Neural cell (in vitro differentiated cells): Measurements from ENCODE around the gene CCDC69. TPM values are rescaled to one million over a fixed set of nuclear protein-coding genes. Genes with fewer than 3 reads are reported as not detected.

Experiments used
- H2AFZ ChIP-seq: fragments of 200-600, 300-800 bp; sonication (generic), shearing (Covaris generic); 2 replicates; pipeline ENCODE4 v1.6.0; 2014; ENCODE audit warnings: low read depth, mild to moderate bottlenecking, antibody characterized with exemption, low read length, moderate library complexity
- H3F3A ChIP-seq: fragments of 200-600 bp; shearing (Covaris generic); 2 replicates; pipeline ENCODE4 v1.6.1; 2016; ENCODE audit warnings: mild to moderate bottlenecking, moderate library complexity, mixed read lengths, antibody characterized with exemption, low read length; ENCODE audit not compliant: insufficient read depth, poor library complexity, severe bottlenecking
- H3K27ac ChIP-seq: fragments of 200-600, 300-800 bp; sonication (generic), shearing (Covaris generic); 2 replicates; pipeline ENCODE4 v1.5.1; 2014; ENCODE audit warnings: mild to moderate bottlenecking, low read length, moderate library complexity
- H3K27me3 ChIP-seq: fragments of 300-800, 200-600 bp; sonication (generic), shearing (Covaris generic); 2 replicates; pipeline ENCODE4 v1.6.0; 2014; ENCODE audit warnings: mild to moderate bottlenecking, low read depth, low read length, moderate library complexity; ENCODE audit not compliant: insufficient read depth
- H3K36me3 ChIP-seq: fragments of 300-800, 200-600 bp; sonication (generic), shearing (Covaris generic); 2 replicates; pipeline ENCODE4 v1.5.1; 2014; ENCODE audit warnings: mild to moderate bottlenecking, antibody characterized with exemption, low read length, moderate library complexity; ENCODE audit not compliant: insufficient read depth
- H3K4me2 ChIP-seq: fragments of 300-800, 200-600 bp; sonication (generic), shearing (Covaris generic); 2 replicates; pipeline ENCODE4 v1.6.0; 2014; ENCODE audit warnings: mild to moderate bottlenecking, low read length
- H3K4me3 ChIP-seq: fragments of 300-800, 200-600 bp; sonication (generic), shearing (Covaris generic); 2 replicates; pipeline ENCODE4 v1.5.1; 2014; ENCODE audit warnings: mild to moderate bottlenecking, low read length, moderate library complexity
- H3K79me2 ChIP-seq: fragments of 200-600 bp; shearing (Covaris generic); replicated peaks from 2 replicates; pipeline ENCODE4 v1.6.0; 2014; ENCODE audit warnings: mild to moderate bottlenecking, low read length, moderate library complexity; ENCODE audit not compliant: insufficient read depth
- H3K9ac ChIP-seq: fragments of 300-800, 200-600 bp; sonication (generic), shearing (Covaris generic); 2 replicates; pipeline ENCODE4 v1.6.1; 2016; ENCODE audit warnings: mild to moderate bottlenecking, low read length, mixed read lengths
- H3K9me2 ChIP-seq: fragments of 200-600 bp; shearing (Covaris generic); 2 replicates; pipeline ENCODE4 v1.6.1; 2016; ENCODE audit warnings: mild to moderate bottlenecking, low read length, mixed read lengths; ENCODE audit not compliant: insufficient read depth
- H3K9me3 ChIP-seq: fragments of 200-600, 300-800 bp; sonication (generic), shearing (Covaris generic); 2 replicates; pipeline ENCODE4 v1.6.1; 2016; ENCODE audit warnings: mild to moderate bottlenecking, mixed run types, low read length, moderate library complexity, mixed read lengths
- H4K20me1 ChIP-seq: fragments of 200-600 bp; shearing (Covaris generic); 2 replicates; pipeline ENCODE4 v1.6.1; 2016; ENCODE audit warnings: mild to moderate bottlenecking, mixed run types; ENCODE audit not compliant: insufficient read depth
- EP300 ChIP-seq: fragments of 450-650 bp; conservative IDR thresholded peaks from 2 replicates; pipeline ENCODE4 v1.6.1; 2014; ENCODE audit warnings: antibody characterized with exemption, mild to moderate bottlenecking, moderate library complexity; ENCODE audit not compliant: poor library complexity, severe bottlenecking
- EZH2 ChIP-seq: fragments of 200-600, 300-800 bp; shearing (Covaris generic), sonication (generic); IDR thresholded peaks from 2 replicates; pipeline ENCODE4 v1.6.1; 2014; ENCODE audit warnings: antibody characterized with exemption, low read length, borderline replicate concordance, mild to moderate bottlenecking; ENCODE audit not compliant: insufficient read depth, poor library complexity, severe bottlenecking
- MXI1 ChIP-seq: fragments of 450-650 bp; conservative IDR thresholded peaks from 2 replicates; pipeline ENCODE4 v1.6.1; 2014; ENCODE audit warnings: antibody characterized with exemption, mild to moderate bottlenecking; ENCODE audit not compliant: poor library complexity, severe bottlenecking
- POLR2AphosphoS5 ChIP-seq: IDR thresholded peaks from 2 replicates; pipeline ENCODE4 v1.6.1; 2012
- RAD21 ChIP-seq: fragments of 450-650 bp; conservative IDR thresholded peaks from 2 replicates; pipeline ENCODE4 v1.6.1; 2014; ENCODE audit warnings: antibody characterized with exemption, mild to moderate bottlenecking, moderate library complexity
- SMC3 ChIP-seq: fragments of 450-650 bp; conservative IDR thresholded peaks from 2 replicates; pipeline ENCODE4 v1.6.1; 2014; ENCODE audit warnings: antibody characterized with exemption, mild to moderate bottlenecking, moderate library complexity; ENCODE audit not compliant: poor library complexity
- TAF1 ChIP-seq: IDR thresholded peaks from 2 replicates; pipeline ENCODE4 v1.6.1; 2012; ENCODE audit warnings: low read depth
- polyA plus RNA-seq: library from polyadenylated mRNA; depleted of rRNA; stranded (reverse); fragments of >200 nt; gene quantifications from 2 replicates; pipeline ENCODE4 v1.2.3, GENCODE V29; 2014
- TF ChIP-seq, protein P1 (sequence below): fragments of 450-650 bp; IDR thresholded peaks from 2 replicates; pipeline ENCODE4 v1.5.1; 2014; ENCODE audit warnings: antibody characterized with exemption, mild to moderate bottlenecking, moderate library complexity; ENCODE audit not compliant: poor library complexity, severe bottlenecking
- TF ChIP-seq, protein P2 (sequence below): IDR thresholded peaks from 2 replicates; pipeline ENCODE4 v1.6.1; 2012; ENCODE audit warnings: borderline replicate concordance

CCDC69 gene
- polyA plus RNA-seq, 1 donor from 2014 or later: not detected

DNA sequence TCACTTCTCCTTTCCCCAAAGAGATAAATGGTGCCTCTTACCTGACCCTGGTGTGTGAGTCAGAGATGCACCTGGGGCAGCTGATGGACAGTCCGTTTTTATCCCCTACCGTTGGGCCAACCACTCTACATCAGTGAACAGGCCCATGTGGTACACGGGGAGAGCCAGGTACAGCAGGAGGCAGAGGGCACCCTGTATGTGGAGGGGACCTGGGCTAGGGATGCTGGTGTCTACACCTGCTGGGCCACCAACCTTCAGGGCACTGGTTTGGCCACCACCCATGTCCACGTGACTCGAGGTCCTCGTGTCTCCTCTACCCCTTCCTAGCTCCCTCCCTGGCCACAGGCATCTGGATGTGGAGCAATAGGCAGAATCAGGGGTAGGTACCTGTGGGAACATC lies 43.6 kb downstream of the CCDC69 start:
- H3K27ac ChIP-seq: no peak overlapping the region
- no peaks in the 10 kb centered on the region for H4K20me1 ChIP-seq
- H3F3A ChIP-seq: no peaks in the 10 kb centered on the region
- TF ChIP-seq EZH2 (no peak), TAF1 (no peak), SMC3 (no peak), MXI1 (no peak), EP300 (no peak), POLR2AphosphoS5 (no peak), RAD21 (no peak)
- TF ChIP-seq, protein P1, sequence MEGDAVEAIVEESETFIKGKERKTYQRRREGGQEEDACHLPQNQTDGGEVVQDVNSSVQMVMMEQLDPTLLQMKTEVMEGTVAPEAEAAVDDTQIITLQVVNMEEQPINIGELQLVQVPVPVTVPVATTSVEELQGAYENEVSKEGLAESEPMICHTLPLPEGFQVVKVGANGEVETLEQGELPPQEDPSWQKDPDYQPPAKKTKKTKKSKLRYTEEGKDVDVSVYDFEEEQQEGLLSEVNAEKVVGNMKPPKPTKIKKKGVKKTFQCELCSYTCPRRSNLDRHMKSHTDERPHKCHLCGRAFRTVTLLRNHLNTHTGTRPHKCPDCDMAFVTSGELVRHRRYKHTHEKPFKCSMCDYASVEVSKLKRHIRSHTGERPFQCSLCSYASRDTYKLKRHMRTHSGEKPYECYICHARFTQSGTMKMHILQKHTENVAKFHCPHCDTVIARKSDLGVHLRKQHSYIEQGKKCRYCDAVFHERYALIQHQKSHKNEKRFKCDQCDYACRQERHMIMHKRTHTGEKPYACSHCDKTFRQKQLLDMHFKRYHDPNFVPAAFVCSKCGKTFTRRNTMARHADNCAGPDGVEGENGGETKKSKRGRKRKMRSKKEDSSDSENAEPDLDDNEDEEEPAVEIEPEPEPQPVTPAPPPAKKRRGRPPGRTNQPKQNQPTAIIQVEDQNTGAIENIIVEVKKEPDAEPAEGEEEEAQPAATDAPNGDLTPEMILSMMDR: no peak
- TF ChIP-seq, protein P2, sequence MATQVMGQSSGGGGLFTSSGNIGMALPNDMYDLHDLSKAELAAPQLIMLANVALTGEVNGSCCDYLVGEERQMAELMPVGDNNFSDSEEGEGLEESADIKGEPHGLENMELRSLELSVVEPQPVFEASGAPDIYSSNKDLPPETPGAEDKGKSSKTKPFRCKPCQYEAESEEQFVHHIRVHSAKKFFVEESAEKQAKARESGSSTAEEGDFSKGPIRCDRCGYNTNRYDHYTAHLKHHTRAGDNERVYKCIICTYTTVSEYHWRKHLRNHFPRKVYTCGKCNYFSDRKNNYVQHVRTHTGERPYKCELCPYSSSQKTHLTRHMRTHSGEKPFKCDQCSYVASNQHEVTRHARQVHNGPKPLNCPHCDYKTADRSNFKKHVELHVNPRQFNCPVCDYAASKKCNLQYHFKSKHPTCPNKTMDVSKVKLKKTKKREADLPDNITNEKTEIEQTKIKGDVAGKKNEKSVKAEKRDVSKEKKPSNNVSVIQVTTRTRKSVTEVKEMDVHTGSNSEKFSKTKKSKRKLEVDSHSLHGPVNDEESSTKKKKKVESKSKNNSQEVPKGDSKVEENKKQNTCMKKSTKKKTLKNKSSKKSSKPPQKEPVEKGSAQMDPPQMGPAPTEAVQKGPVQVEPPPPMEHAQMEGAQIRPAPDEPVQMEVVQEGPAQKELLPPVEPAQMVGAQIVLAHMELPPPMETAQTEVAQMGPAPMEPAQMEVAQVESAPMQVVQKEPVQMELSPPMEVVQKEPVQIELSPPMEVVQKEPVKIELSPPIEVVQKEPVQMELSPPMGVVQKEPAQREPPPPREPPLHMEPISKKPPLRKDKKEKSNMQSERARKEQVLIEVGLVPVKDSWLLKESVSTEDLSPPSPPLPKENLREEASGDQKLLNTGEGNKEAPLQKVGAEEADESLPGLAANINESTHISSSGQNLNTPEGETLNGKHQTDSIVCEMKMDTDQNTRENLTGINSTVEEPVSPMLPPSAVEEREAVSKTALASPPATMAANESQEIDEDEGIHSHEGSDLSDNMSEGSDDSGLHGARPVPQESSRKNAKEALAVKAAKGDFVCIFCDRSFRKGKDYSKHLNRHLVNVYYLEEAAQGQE: no peak
- H3K9me2 ChIP-seq: no peaks in the 10 kb centered on the region
- no peak overlapping the region for H2AFZ ChIP-seq
- no peaks in the 10 kb centered on the region for H3K36me3 ChIP-seq
- H3K27me3 ChIP-seq: no peaks in the 10 kb centered on the region
- no peak overlapping the region for H3K9ac ChIP-seq
- no peaks in the 10 kb centered on the region for H3K9me3 ChIP-seq
- H3K79me2 ChIP-seq: no peaks in the 10 kb centered on the region
- no peak overlapping the region for H3K4me2 ChIP-seq
- H3K4me3 ChIP-seq: no peak overlapping the region

GRCh38 chr5:151179489-151179840 lies 44.4 kb downstream of the CCDC69 start:
- H3K9me3 ChIP-seq: no peaks in the 10 kb centered on the region
- TF ChIP-seq EZH2 (no peak), MXI1 (no peak), RAD21 (no peak), TAF1 (no peak), POLR2AphosphoS5 (no peak), EP300 (no peak), SMC3 (no peak)
- TF ChIP-seq, protein P2: no peak
- TF ChIP-seq, protein P1: no peak
- no peaks in the 10 kb centered on the region for H3K27me3 ChIP-seq
- H3K9ac ChIP-seq: no peak overlapping the region
- H3K4me2 ChIP-seq: no peak overlapping the region
- H2AFZ ChIP-seq: no peak overlapping the region
- H4K20me1 ChIP-seq: no peaks in the 10 kb centered on the region
- H3K36me3 ChIP-seq: no peaks in the 10 kb centered on the region
- H3F3A ChIP-seq: no peaks in the 10 kb centered on the region
- H3K27ac ChIP-seq: no peak overlapping the region
- no peaks in the 10 kb centered on the region for H3K9me2 ChIP-seq
- no peaks in the 10 kb centered on the region for H3K79me2 ChIP-seq
- H3K4me3 ChIP-seq: no peak overlapping the region
